IMR-90 (cell line): Measurements from ENCODE around the gene MAGEC2. TPM values are rescaled to one million over a fixed set of nuclear protein-coding genes. Genes with fewer than 3 reads are reported as not detected.

Experiments
- ATAC-seq: fragments of 200-7000 bp; cut with Tn5 transposase; 2 replicates; pipeline ENCODE4 v1.9.1; 2020; ENCODE audit warnings: low read depth, mild to moderate bottlenecking, moderate library complexity
- BruUV-seq: library from RNA; stranded (reverse); fragments of 400-500 nt; replicated peaks from 2 replicates; lab custom pipeline; 2021; lab: Mats Ljungman, UMichigan
- CTCF ChIA-PET: fragments of 300-600 bp; formaldehyde crosslinking; extraction: SDS; loops from one replicate; lab custom pipeline; 2021; ENCODE audit warnings: antibody characterized with exemption; lab: Yijun Ruan, JAX
- POLR2A ChIA-PET: fragments of 300-600 bp; sonication (Branson Sonifier 250); formaldehyde crosslinking; loops from one replicate; lab custom pipeline; 2022; ENCODE audit warnings: antibody characterized with exemption; ENCODE audit not compliant: unreplicated experiment; lab: Charles Lee
- DNase-seq: peaks from one replicate; pipeline ENCODE4 v3.0.0; 2013
- H2AFZ ChIP-seq: replicated peaks from 2 replicates; pipeline ENCODE3; 2013; ENCODE audit warnings: low read length, mild to moderate bottlenecking; ENCODE audit not compliant: poor library complexity
- H2AK5ac ChIP-seq: 2 replicates; pipeline ENCODE4 v1.6.1; 2013; ENCODE audit warnings: low read depth, low read length, inconsistent platforms
- H2AK9ac ChIP-seq: replicated peaks from 2 replicates; pipeline ENCODE3; 2013; ENCODE audit warnings: mild to moderate bottlenecking, low read depth, low read length, moderate library complexity; ENCODE audit not compliant: poor library complexity
- H2BK120ac ChIP-seq: 2 replicates; pipeline ENCODE4 v1.6.1; 2013; ENCODE audit warnings: low read depth, low read length, inconsistent platforms
- H2BK15ac ChIP-seq: 3 replicates; pipeline ENCODE4 v1.6.1; 2013; ENCODE audit warnings: low read depth, low read length, inconsistent platforms
- H2BK20ac ChIP-seq: 2 replicates; pipeline ENCODE4 v1.6.1; 2013; ENCODE audit warnings: low read depth, mild to moderate bottlenecking, inconsistent platforms, low read length, moderate library complexity
- H2BK5ac ChIP-seq: 2 replicates; pipeline ENCODE4 v1.6.1; 2013; ENCODE audit warnings: mild to moderate bottlenecking, low read depth, low read length, inconsistent platforms; ENCODE audit not compliant: poor library complexity, severe bottlenecking
- H3K14ac ChIP-seq: replicated peaks from 2 replicates; pipeline ENCODE4 v1.6.1; 2013; ENCODE audit warnings: low read depth, low read length, inconsistent platforms
- H3K18ac ChIP-seq: 2 replicates; pipeline ENCODE4 v1.6.1; 2013; ENCODE audit warnings: low read depth, low read length, control low read depth
- H3K23ac ChIP-seq: 2 replicates; pipeline ENCODE4 v1.6.1; 2013; ENCODE audit warnings: low read depth, low read length, inconsistent platforms
- H3K27ac ChIP-seq: 2 replicates; pipeline ENCODE4 v1.5.1; 2013; ENCODE audit warnings: mild to moderate bottlenecking, control low read depth, low read length; ENCODE audit not compliant: insufficient read depth
- H3K27me3 ChIP-seq: 2 replicates; pipeline ENCODE4 v1.6.1; 2013; ENCODE audit warnings: low read length; ENCODE audit not compliant: control insufficient read depth, insufficient read depth
- H3K36me3 ChIP-seq: 2 replicates; pipeline ENCODE4 v1.6.1; 2013; ENCODE audit warnings: low read length, mixed read lengths; ENCODE audit not compliant: control insufficient read depth, insufficient read depth
- H3K4ac ChIP-seq: 2 replicates; pipeline ENCODE4 v1.6.1; 2013; ENCODE audit warnings: low read depth, low read length, inconsistent platforms
- H3K4me1 ChIP-seq: 2 replicates; pipeline ENCODE4 v1.6.1; 2013; ENCODE audit warnings: low read length, mixed read lengths; ENCODE audit not compliant: control insufficient read depth, insufficient read depth
- H3K4me2 ChIP-seq: 2 replicates; pipeline ENCODE4 v1.6.1; 2013; ENCODE audit warnings: low read depth, mild to moderate bottlenecking, control low read depth, low read length, moderate library complexity
- H3K4me3 ChIP-seq: 2 replicates; pipeline ENCODE4 v1.5.1; 2013; ENCODE audit warnings: low read depth, mild to moderate bottlenecking, control low read depth, low read length, moderate library complexity; ENCODE audit not compliant: insufficient read depth
- H3K56ac ChIP-seq: 2 replicates; pipeline ENCODE4 v1.6.1; 2013; ENCODE audit warnings: low read length, inconsistent platforms; ENCODE audit not compliant: insufficient read depth; ENCODE audit errors: extremely low read depth
- H3K79me1 ChIP-seq, 2 experiments: 2 replicates each; pipeline ENCODE4 v1.6.1; 2013; ENCODE audit warnings: low read length in 2 of 2, inconsistent platforms in 1 of 2, low read depth in 1 of 2
- H3K9ac ChIP-seq: 2 replicates; pipeline ENCODE4 v1.6.1; 2013; ENCODE audit warnings: low read depth, low read length, control low read depth
- H3K9me1 ChIP-seq: 2 replicates; pipeline ENCODE4 v1.6.1; 2013; ENCODE audit warnings: low read length, inconsistent platforms; ENCODE audit not compliant: insufficient read depth
- H3K9me3 ChIP-seq: 2 replicates; pipeline ENCODE4 v1.6.1; 2013; ENCODE audit warnings: low read length; ENCODE audit not compliant: control insufficient read depth, insufficient read depth
- H4K20me1 ChIP-seq: 2 replicates; pipeline ENCODE4 v1.6.1; 2013; ENCODE audit warnings: low read length, inconsistent platforms; ENCODE audit not compliant: insufficient read depth
- H4K5ac ChIP-seq: 2 replicates; pipeline ENCODE4 v1.6.1; 2013; ENCODE audit warnings: mild to moderate bottlenecking, low read depth, low read length, control low read depth
- H4K8ac ChIP-seq, 2 experiments: 2 replicates each; pipeline ENCODE4 v1.6.1; 2013; ENCODE audit warnings: low read depth in 2 of 2, low read length in 2 of 2, control low read depth in 1 of 2, inconsistent platforms in 1 of 2
- H4K91ac ChIP-seq: 2 replicates; pipeline ENCODE4 v1.6.1; 2013; ENCODE audit warnings: low read depth, low read length, inconsistent platforms; ENCODE audit not compliant: insufficient read depth
- BHLHE40 ChIP-seq: fragments of 150-350 bp; IDR thresholded peaks from 2 replicates; pipeline ENCODE4 v1.6.1; 2016; ENCODE audit warnings: mild to moderate bottlenecking, low read depth, low read length
- CEBPB ChIP-seq: IDR thresholded peaks from 2 replicates; pipeline ENCODE4 v1.6.1; 2012; ENCODE audit warnings: low read depth, low read length, improper control_type of control experiment
- CHD1 ChIP-seq: IDR thresholded peaks from 2 replicates; pipeline ENCODE4 v1.6.1; 2012; ENCODE audit warnings: low read depth, low read length, improper control_type of control experiment
- CTCF ChIP-seq: conservative IDR thresholded peaks from 2 replicates; pipeline ENCODE4 v1.5.1; 2012; ENCODE audit warnings: mild to moderate bottlenecking, low read depth, low read length, improper control_type of control experiment
- ELK1 ChIP-seq: fragments of 150-350 bp; IDR thresholded peaks from 2 replicates; pipeline ENCODE4 v1.6.1; 2016; ENCODE audit warnings: low read depth, mild to moderate bottlenecking, low read length, moderate library complexity, borderline replicate concordance
- FOS ChIP-seq: fragments of 150-350 bp; IDR thresholded peaks from 2 replicates; pipeline ENCODE4 v1.6.1; 2016; ENCODE audit warnings: low read depth, low read length
- MAFK ChIP-seq: IDR thresholded peaks from 2 replicates; pipeline ENCODE4 v1.6.1; 2012; ENCODE audit warnings: low read depth, low read length, improper control_type of control experiment
- MAZ ChIP-seq: IDR thresholded peaks from 2 replicates; pipeline ENCODE4 v1.6.1; 2012; ENCODE audit warnings: low read depth, mild to moderate bottlenecking, low read length, improper control_type of control experiment, moderate library complexity, borderline replicate concordance
- NFE2L2 ChIP-seq: fragments of 150-350 bp; IDR thresholded peaks from 2 replicates; pipeline ENCODE4 v1.6.1; 2016; ENCODE audit warnings: low read depth, mild to moderate bottlenecking, low read length
- POLR2A ChIP-seq: IDR thresholded peaks from 2 replicates; pipeline ENCODE4 v1.6.1; 2012; ENCODE audit warnings: mild to moderate bottlenecking, low read depth, low read length
- RAD21 ChIP-seq: IDR thresholded peaks from 2 replicates; pipeline ENCODE4 v1.6.1; 2012; ENCODE audit warnings: low read length, improper control_type of control experiment
- RCOR1 ChIP-seq: IDR thresholded peaks from 2 replicates; pipeline ENCODE4 v1.6.1; 2012; ENCODE audit warnings: mild to moderate bottlenecking, low read length, improper control_type of control experiment; ENCODE audit not compliant: insufficient replicate concordance
- RFX5 ChIP-seq: IDR thresholded peaks from 2 replicates; pipeline ENCODE4 v1.8.0; 2012; ENCODE audit warnings: low read depth, mild to moderate bottlenecking, low read length, moderate library complexity
- SMC3 ChIP-seq: fragments of 150-350 bp; IDR thresholded peaks from 2 replicates; pipeline ENCODE4 v1.6.1; 2016; ENCODE audit warnings: low read depth, mild to moderate bottlenecking, antibody characterized with exemption, low read length, moderate library complexity
- USF2 ChIP-seq: fragments of 150-350 bp; IDR thresholded peaks from 2 replicates; pipeline ENCODE4 v1.6.1; 2017; ENCODE audit warnings: mild to moderate bottlenecking, antibody characterized with exemption, low read length, low read depth
- WGBS, 2 experiments: methylation state at CpG; one replicate each; pipeline versions ENCODE4 v1.1.5 to v1.1.7; 2013; ENCODE audit warnings: missing lambda C conversion rate in 2 of 2; ENCODE audit not compliant: insufficient read length in 1 of 2; ENCODE audit errors: extremely low coverage in 2 of 2; 5-methylcytosine and 5-hydroxymethylcytosine counted together
- dilution Hi-C: fragments of 300-500 bp; cut with HindIII; formaldehyde crosslinking; loops from one replicate; pipeline ENCODE4 v1.14.3; 2018; ENCODE audit warnings: low sequenced_read_pairs; ENCODE audit not compliant: unreplicated experiment
- in situ Hi-C: fragments of 300-500 bp; cut with MboI; formaldehyde crosslinking; loops from 3 replicates; pipeline ENCODE4 v1.14.3; 2019; ENCODE audit warnings: low sequenced_read_pairs, inconsistent platforms, mixed read lengths
- intact Hi-C: fragments of 100-400 bp; cut with micrococcal nuclease; formaldehyde crosslinking; loops from 2 replicates; pipeline ENCODE4 v1.10.0; 2022
- polyA plus RNA-seq, 3 experiments: library from polyadenylated mRNA; depleted of rRNA; stranded (reverse); fragments of >200 nt; gene quantifications; 2 replicates each; pipeline ENCODE4 v1.2.3, GENCODE V29; 2012; ENCODE audit warnings: low replicate concordance in 1 of 3
- total RNA-seq: library from RNA; depleted of rRNA; stranded (reverse); fragments of >200 nt; gene quantifications from 2 replicates; pipeline ENCODE4 v1.2.3, GENCODE V29; 2012

The MAGEC2 gene
- total and polyA plus RNA-seq, 2 of the 4 experiments (the other 2 are of a cell fraction): not detected

GRCh38 chrX:142184756-142185602 lies 20.1 kb downstream of the MAGEC2 start:
- no TSS peak for BruUV-seq
- CTCF ChIA-PET: no interaction called here
- in situ Hi-C loops: no loop called here
- TF ChIP-seq RAD21 (no peak), USF2 (no peak), FOS (no peak), RCOR1 (no peak), MAFK (no peak), CEBPB (no peak), MAZ (no peak), RFX5 (no peak), CTCF (no peak), SMC3 (no peak), ELK1 (no peak), CHD1 (no peak), BHLHE40 (no peak), NFE2L2 (no peak), POLR2A (no peak)

More at GRCh38 chrX:142184756-142185602, 20.1 kb downstream of the MAGEC2 start:
- H2BK120ac ChIP-seq: no peak overlapping the region
- H3K36me3 ChIP-seq: no peaks in the 10 kb centered on the region
- H2BK5ac ChIP-seq: no peak overlapping the region
- no CpG with 5 or more reads among the region's 7 CpGs for WGBS, 2 experiments
- H2AK5ac ChIP-seq: no peak overlapping the region
- H3K14ac ChIP-seq: no peak overlapping the region
- no peaks in the 10 kb centered on the region for H3K27me3 ChIP-seq
- no peak overlapping the region for H3K4me3 ChIP-seq
- H2BK20ac ChIP-seq: no peak overlapping the region
- no peaks in the 10 kb centered on the region for H4K20me1 ChIP-seq
- no peak overlapping the region for H4K91ac ChIP-seq
- no peak overlapping the region for H4K5ac ChIP-seq
- H3K4ac ChIP-seq: no peak overlapping the region
- no peaks in the 10 kb centered on the region for H3K4me1 ChIP-seq
- POLR2A ChIA-PET: no interaction called here
- no peak overlapping the region for H2AFZ ChIP-seq
- no peak overlapping the region for H3K56ac ChIP-seq
- no peak overlapping the region for H3K18ac ChIP-seq
- H3K27ac ChIP-seq: no peak overlapping the region
- dilution Hi-C loops (no loop called here), intact Hi-C loops (no loop called here)
- H2BK15ac ChIP-seq: no peak overlapping the region
- DNase-seq (no peak), ATAC-seq (no peak)
- H2AK9ac ChIP-seq: no peak overlapping the region
- no peak overlapping the region for H3K9ac ChIP-seq
- no peak overlapping the region for H3K23ac ChIP-seq
- peaks cover 6% of the 10 kb centered on the region; the same call in 1 of the 2 replicates for H3K9me3 ChIP-seq
- no peaks in the 10 kb centered on the region for H3K9me1 ChIP-seq
- no peak overlapping the region for H4K8ac ChIP-seq
- no peaks in the 10 kb centered on the region for H3K79me1 ChIP-seq
- no peak overlapping the region for H3K4me2 ChIP-seq
